Right lobe of liver (tissue), 4 donors: ENCODE data around the gene FOXI3.

Source experiments
- CTCF ChIP-seq, 4 donors: fragments of 200-600 bp in 3 of 4; fragments of 450-650 bp in 1 of 4; IDR thresholded peaks; one replicate each; pipeline versions ENCODE4 v1.5.1 to v1.8.0; 2016 to 2022; ENCODE audit warnings: antibody characterized with exemption in 4 of 4, mild to moderate bottlenecking in 2 of 4
- POLR2A ChIP-seq: fragments of 450-650 bp; IDR thresholded peaks from one replicate; pipeline ENCODE4 v1.6.1; 2017; ENCODE audit warnings: antibody characterized with exemption, mild to moderate bottlenecking
- donor health status: DM: no; HTN: no; CAD: no.
- donor health status: DM: no; HTN: no; CAD: no.
- donor health status: DM: no; HTN: yes; CAD: no.

- TF ChIP-seq POLR2A (no peak), CTCF (IDR thresholded peaks at IDR 0.05) (no peak)
Observed at GRCh38 chr2:88469202-88470114, 17.0 kb upstream of the FOXI3 start.
